H1 (cell line): ENCODE measurements around the gene LFNG. TPM values are rescaled to one million over a fixed set of nuclear protein-coding genes. Genes with fewer than 3 reads are reported as not detected.

Experiments
- ASH2L ChIP-seq: fragments of 200-600, 300-600 bp; sonication (generic); IDR thresholded peaks from one replicate; pipeline ENCODE4 v1.7.1; 2017; ENCODE audit warnings: low read length
- CTCF ChIP-seq, 3 experiments: IDR thresholded peaks; 1 replicate in 2 of 3; 2 replicates in 1 of 3; pipeline versions ENCODE4 v1.5.1 to v1.6.1; 2011; ENCODE audit warnings: low read length in 3 of 3, mild to moderate bottlenecking in 3 of 3, inconsistent platforms in 2 of 3, low read depth in 1 of 3, moderate library complexity in 1 of 3; ENCODE audit not compliant: insufficient read depth in 1 of 3; ENCODE audit errors: control extremely low read depth in 1 of 3
- E2F6 ChIP-seq: IDR thresholded peaks from 2 replicates; pipeline ENCODE4 v1.6.1; 2012; ENCODE audit warnings: inconsistent platforms
- FOSL1 ChIP-seq: IDR thresholded peaks from 2 replicates; pipeline ENCODE4 v1.6.1; 2011; ENCODE audit warnings: mild to moderate bottlenecking, low read depth, low read length, moderate library complexity; ENCODE audit not compliant: insufficient read depth
- HDAC6 ChIP-seq: IDR thresholded peaks from one replicate; pipeline ENCODE4 v1.7.1; 2012; ENCODE audit warnings: low read depth, mild to moderate bottlenecking, inconsistent platforms, low read length, moderate library complexity
- TBP ChIP-seq: IDR thresholded peaks from 2 replicates; pipeline ENCODE4 v1.6.1; 2011; ENCODE audit warnings: low read depth, low read length, improper control_type of control experiment
- polyA plus RNA-seq, 7 experiments: library from polyadenylated mRNA; depleted of rRNA in 3 of 7; stranded (reverse) in 5 of 7; unstranded in 2 of 7; fragments of >200 nt in 5 of 7; fragments of 200-250 nt in 2 of 7; gene quantifications; 1 replicate in 5 of 7; 2 replicates in 1 of 7; 4 replicates in 1 of 7; pipeline versions ENCODE4 v1.2.1 to v1.2.3, GENCODE V29; 2011 to 2013; ENCODE audit warnings: missing spikeins in 2 of 7, mixed read lengths in 2 of 7
- total RNA-seq: library from RNA; stranded (reverse); fragmentation: NEBNext Ultra II Directional; extraction: Animal tissue kit (Norgen Biotek cat#: 25700); gene quantifications from 2 replicates; pipeline ENCODE4 v1.2.1, GENCODE V29; 2021

The LFNG gene
- total and polyA plus RNA-seq, 2 of the 8 experiments (the other 6 are each of a cell fraction or from before 2014, with no cell fraction given) = 31.6 to 35.6 TPM

GRCh38 chr7:2500701-2501100, 18.9 kb upstream of the LFNG start (continued):
- TF ChIP-seq CTCF (IDR thresholded peaks at IDR 0.05; ENCODE audit: control extremely low read depth in 1 of 3, insufficient read depth in 1 of 3, low read depth in 1 of 3, low read length in 3 of 3) (no peak), E2F6 (no peak), FOSL1 (no peak), ASH2L (no peak), TBP (no peak), HDAC6 (no peak)
